IgD-negative memory B cell (primary cell): ENCODE data around the gene FAT1. TPM values are rescaled to one million over a fixed set of nuclear protein-coding genes. Genes with fewer than 3 reads are reported as not detected.

Experiments
- H3K27ac Mint-ChIP-seq, 3 donors: one replicate each; pipeline ENCODE4 v1.8.0; 2020 to 2022; ENCODE audit warnings: mild to moderate bottlenecking in 3 of 3, mixed read lengths in 3 of 3, moderate library complexity in 1 of 3
- H3K27me3 Mint-ChIP-seq: one replicate; pipeline ENCODE4 v1.8.0; 2021; ENCODE audit warnings: mixed read lengths
- H3K36me3 Mint-ChIP-seq: one replicate; pipeline ENCODE4 v1.8.0; 2020; ENCODE audit warnings: mild to moderate bottlenecking, mixed read lengths
- H3K4me1 Mint-ChIP-seq, 3 donors: one replicate each; pipeline ENCODE4 v1.8.0; 2020 to 2022; ENCODE audit warnings: mixed read lengths in 3 of 3, mild to moderate bottlenecking in 1 of 3
- H3K4me3 Mint-ChIP-seq, 4 donors: one replicate each; pipeline ENCODE4 v1.8.0; 2020 to 2022; ENCODE audit warnings: mild to moderate bottlenecking in 4 of 4, mixed read lengths in 4 of 4, moderate library complexity in 3 of 4
- H3K9me3 Mint-ChIP-seq, 3 donors: one replicate each; pipeline ENCODE4 v1.8.0; 2020 to 2021; ENCODE audit warnings: mixed read lengths in 3 of 3, mild to moderate bottlenecking in 1 of 3
- polyA plus RNA-seq: library from polyadenylated mRNA; unstranded; fragments of 300-500 nt; fragmentation: Illumina TruSeq; gene quantifications from one replicate; pipeline ENCODE4 v1.2.3, GENCODE V29; 2021

FAT1 gene
- polyA plus RNA-seq, 1 donor from 2014 or later = not detected

GRCh38 chr4:186560647-186561046 is 163.0 kb downstream of the FAT1 start:
- Mint-ChIP-seq H3K27me3 (peaks cover 4% of the 10 kb centered on the region), H3K36me3 (no peaks in the 10 kb centered on the region), H3K4me1 (no peaks in the 10 kb centered on the region), H3K27ac (no peak overlapping the region), H3K9me3 (peaks cover 3 to 13% (median 12%) of the 10 kb centered on the region in 3 donors), H3K4me3 (no peak overlapping the region)

- H3K4me1 Mint-ChIP-seq = no peaks in the 10 kb centered on the region
- no peak overlapping the region for H3K4me3 Mint-ChIP-seq
- H3K27ac Mint-ChIP-seq = no peak overlapping the region
- H3K9me3 Mint-ChIP-seq = peaks cover 3 to 13% (median 9%) of the 10 kb centered on the region in 3 donors
- H3K27me3 Mint-ChIP-seq = peaks cover 7% of the 10 kb centered on the region
- no peaks in the 10 kb centered on the region for H3K36me3 Mint-ChIP-seq
Observed at GRCh38 chr4:186557486-186557885, 166.2 kb downstream of the FAT1 start.

DNA sequence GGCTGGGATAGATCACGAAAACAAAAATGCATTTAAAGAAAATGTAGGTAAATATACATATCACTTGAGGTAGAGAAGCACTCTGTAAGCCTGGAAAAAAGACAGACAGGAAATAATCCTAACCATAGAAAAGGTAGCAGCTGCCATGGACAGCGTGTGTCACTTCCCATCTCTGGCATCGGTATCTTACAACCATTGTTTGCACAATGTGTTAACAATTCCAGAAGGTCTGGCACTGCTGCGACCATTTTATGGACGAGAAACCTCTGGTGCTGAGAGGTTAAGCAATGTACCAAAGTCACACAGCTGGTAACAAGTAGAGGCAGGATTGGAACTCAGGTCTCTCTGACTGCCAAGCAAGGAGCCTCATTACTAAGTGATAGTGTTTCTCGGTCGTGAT is 166.6 kb downstream of the FAT1 start:
- Mint-ChIP-seq H3K9me3 (peaks cover 3 to 13% (median 9%) of the 10 kb centered on the region in 3 donors), H3K36me3 (no peaks in the 10 kb centered on the region), H3K27ac (no peak overlapping the region), H3K4me1 (no peaks in the 10 kb centered on the region), H3K4me3 (no peak overlapping the region), H3K27me3 (peaks cover 7% of the 10 kb centered on the region)

DNA sequence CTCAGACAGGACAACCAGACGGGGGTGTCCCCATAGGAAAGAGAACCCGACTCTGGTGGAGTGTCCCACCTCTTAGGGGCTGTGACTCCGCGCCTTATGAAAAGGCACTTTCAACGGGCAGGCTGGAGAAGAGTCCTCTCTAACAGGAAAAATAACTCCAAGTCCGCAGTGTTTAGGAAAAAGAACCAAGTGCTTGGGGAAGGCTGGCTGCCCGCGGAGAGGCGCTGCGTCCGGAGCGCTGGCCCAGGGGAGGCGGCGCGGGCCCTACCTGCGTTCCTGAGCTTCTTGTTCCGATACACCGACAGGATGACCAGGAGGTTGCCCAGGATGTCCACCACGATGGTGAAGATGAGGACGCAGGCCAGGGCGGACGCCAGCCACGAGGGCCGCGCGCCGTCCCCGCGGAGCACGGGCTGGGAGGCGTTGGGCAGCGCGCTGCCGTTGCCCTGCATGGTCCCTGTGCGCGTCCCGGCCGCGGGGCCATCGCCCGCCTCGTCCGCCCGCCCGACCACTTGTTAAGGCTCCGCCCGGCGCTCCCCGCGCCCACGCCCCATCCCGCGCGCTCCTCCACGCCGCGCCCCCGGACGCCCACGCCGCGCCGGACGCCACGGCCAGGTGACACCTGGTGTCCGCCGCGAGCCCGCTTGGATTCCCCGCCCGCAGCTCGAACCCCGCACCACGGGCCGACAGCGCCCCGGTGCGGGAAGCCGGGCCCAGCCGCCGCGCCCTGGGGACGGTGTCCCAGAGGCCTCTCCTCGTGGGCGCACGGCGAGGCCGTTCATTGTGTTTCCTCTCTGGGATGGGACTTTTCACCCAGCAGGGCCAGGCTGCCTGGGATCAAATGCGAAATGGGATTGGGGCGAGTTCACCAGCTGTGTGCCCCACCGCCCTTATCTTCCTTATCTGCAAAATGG is 168.5 kb downstream of the FAT1 start, which contains the start of gene MTNR1A:
Gene MTNR1A, minus strand, starts transcription at position 654 of the 914 bp plus-strand sequence. Its CDS starts 202 bp downstream, at position 452.
- no peaks in the 10 kb centered on the region for H3K36me3 Mint-ChIP-seq
- H3K4me1 Mint-ChIP-seq = no peaks in the 10 kb centered on the region
- H3K4me3 Mint-ChIP-seq = peak within 1 kb of the TSS in 1 of 4 donors; percentile 17
- peaks cover 7% of the 10 kb centered on the region for H3K27me3 Mint-ChIP-seq
- no peak within 1 kb of the TSS for H3K27ac Mint-ChIP-seq
- peaks cover 4% of the 10 kb centered on the region in 3 donors for H3K9me3 Mint-ChIP-seq

- H3K27ac Mint-ChIP-seq = no peak overlapping the region
- no peaks in the 10 kb centered on the region for H3K36me3 Mint-ChIP-seq
- peaks cover 0 to 4% (median 0%) of the 10 kb centered on the region in 3 donors for H3K9me3 Mint-ChIP-seq
- H3K4me3 Mint-ChIP-seq = no peak overlapping the region
- H3K27me3 Mint-ChIP-seq = peaks cover 7% of the 10 kb centered on the region
- H3K4me1 Mint-ChIP-seq = no peaks in the 10 kb centered on the region
Observed at GRCh38 chr4:186554539-186554913, 169.1 kb downstream of the FAT1 start.

GRCh38 chr4:186553717-186554116 is 169.9 kb downstream of the FAT1 start:
- peaks cover 0 to 6% (median 0%) of the 10 kb centered on the region in 3 donors for H3K9me3 Mint-ChIP-seq
- no peaks in the 10 kb centered on the region for H3K36me3 Mint-ChIP-seq
- H3K27ac Mint-ChIP-seq = no peak overlapping the region
- H3K27me3 Mint-ChIP-seq = peaks cover 7% of the 10 kb centered on the region
- H3K4me1 Mint-ChIP-seq = no peaks in the 10 kb centered on the region
- H3K4me3 Mint-ChIP-seq = no peak overlapping the region

GRCh38 chr4:186551849-186552248 is 171.8 kb downstream of the FAT1 start:
- H3K27ac Mint-ChIP-seq = no peak overlapping the region
- peaks cover 7% of the 10 kb centered on the region for H3K27me3 Mint-ChIP-seq
- H3K36me3 Mint-ChIP-seq = no peaks in the 10 kb centered on the region
- H3K4me3 Mint-ChIP-seq = no peak overlapping the region
- H3K4me1 Mint-ChIP-seq = no peaks in the 10 kb centered on the region
- peaks cover 0 to 6% (median 0%) of the 10 kb centered on the region in 3 donors for H3K9me3 Mint-ChIP-seq

GRCh38 chr4:186545436-186545835 is 178.2 kb downstream of the FAT1 start:
- Mint-ChIP-seq H3K27me3 (no peaks in the 10 kb centered on the region), H3K27ac (no peak overlapping the region), H3K4me3 (no peak overlapping the region), H3K9me3 (peaks cover 0 to 4% (median 3%) of the 10 kb centered on the region in 3 donors), H3K36me3 (no peaks in the 10 kb centered on the region), H3K4me1 (peaks cover 0 to 3% (median 0%) of the 10 kb centered on the region in 3 donors)

- Mint-ChIP-seq H3K9me3 (peaks cover 4 to 9% (median 7%) of the 10 kb centered on the region in 3 donors), H3K27me3 (no peaks in the 10 kb centered on the region), H3K4me3 (no peak overlapping the region), H3K4me1 (peaks cover 0 to 3% (median 0%) of the 10 kb centered on the region in 3 donors), H3K27ac (no peak overlapping the region), H3K36me3 (peaks cover 3% of the 10 kb centered on the region)
Observed at GRCh38 chr4:186543206-186543605, 180.4 kb downstream of the FAT1 start.

- H3K4me1 Mint-ChIP-seq = peaks cover 0 to 3% (median 0%) of the 10 kb centered on the region in 3 donors
- H3K9me3 Mint-ChIP-seq = peaks cover 6 to 12% (median 11%) of the 10 kb centered on the region in 3 donors
- H3K36me3 Mint-ChIP-seq = peaks cover 3% of the 10 kb centered on the region
- H3K27ac Mint-ChIP-seq = no peak overlapping the region
- H3K27me3 Mint-ChIP-seq = no peaks in the 10 kb centered on the region
- H3K4me3 Mint-ChIP-seq = no peak overlapping the region
Observed at GRCh38 chr4:186541801-186542200, 181.9 kb downstream of the FAT1 start.

- H3K4me3 Mint-ChIP-seq = peak overlapping the region in 1 of 4 donors; percentile 23
- peaks cover 1% of the 10 kb centered on the region for H3K27me3 Mint-ChIP-seq
- peaks cover 3% of the 10 kb centered on the region for H3K36me3 Mint-ChIP-seq
- H3K4me1 Mint-ChIP-seq = no peaks in the 10 kb centered on the region
- peaks cover 4 to 11% (median 8%) of the 10 kb centered on the region in 3 donors for H3K9me3 Mint-ChIP-seq
- no peak overlapping the region for H3K27ac Mint-ChIP-seq
Observed at GRCh38 chr4:186537843-186538521, 185.7 kb downstream of the FAT1 start.

Other genes starting within 250 kb of the FAT1 start
- gene MTNR1A, start 168.3 kb downstream of the FAT1 start, polyA plus RNA-seq = not detected